GM23338 (cell line): ENCODE results near the gene MYCN.

Experiments
- CREB1 ChIP-seq: fragments of 250-450 bp; sonication (Bioruptor Pico); IDR thresholded peaks from 2 replicates; pipeline ENCODE4 v1.5.0; 2020; ENCODE audit warnings: low read depth, mild to moderate bottlenecking, moderate library complexity
- ETS1 ChIP-seq: IDR thresholded peaks from 2 replicates; pipeline ENCODE4 v1.6.1; 2016; ENCODE audit warnings: antibody characterized with exemption
- EZH2 ChIP-seq: fragments of 200-600 bp; sonication (generic); IDR thresholded peaks from one replicate; pipeline ENCODE4 v1.8.0; 2017; ENCODE audit warnings: antibody characterized with exemption, mild to moderate bottlenecking, low read depth; ENCODE audit not compliant: unreplicated experiment
- EZH2phosphoT487 ChIP-seq: fragments of 200-600 bp; sonication (generic); IDR thresholded peaks from one replicate; pipeline ENCODE4 v1.8.1; 2018; ENCODE audit warnings: antibody characterized with exemption; ENCODE audit not compliant: unreplicated experiment
- JUNB ChIP-seq: IDR thresholded peaks from one replicate; pipeline ENCODE4 v1.6.1; 2016; ENCODE audit warnings: antibody characterized with exemption; ENCODE audit not compliant: unreplicated experiment
- NANOG ChIP-seq: IDR thresholded peaks from 2 replicates; pipeline ENCODE4 v1.6.1; 2016; ENCODE audit warnings: antibody characterized with exemption, borderline replicate concordance
- POLR2AphosphoS5 ChIP-seq: IDR thresholded peaks from 2 replicates; pipeline ENCODE4 v1.6.1; 2016; ENCODE audit warnings: antibody characterized with exemption, low read depth
- STAT1 ChIP-seq: IDR thresholded peaks from one replicate; pipeline ENCODE4 v1.6.1; 2016; ENCODE audit warnings: antibody characterized with exemption; ENCODE audit not compliant: unreplicated experiment
- ZNF114 ChIP-seq: fragments of 250-450 bp; sonication (Bioruptor Pico); IDR thresholded peaks from 2 replicates; pipeline ENCODE4 v1.5.0; 2020; ENCODE audit warnings: mild to moderate bottlenecking, moderate library complexity
- ZNF331 ChIP-seq: fragments of 250-450 bp; sonication (Bioruptor Pico); IDR thresholded peaks from 2 replicates; pipeline ENCODE4 v1.5.0; 2020; ENCODE audit warnings: low read depth, mild to moderate bottlenecking, moderate library complexity
- TF ChIP-seq, protein P1 (sequence below), 2 experiments: fragments of 200-600 bp in 1 of 2; sonication (generic) in 1 of 2; conservative IDR thresholded peaks; 2 replicates each; pipeline versions ENCODE4 v1.5.1 to v1.6.1; 2016 to 2017; ENCODE audit warnings: antibody characterized with exemption in 2 of 2, low read depth in 2 of 2, mild to moderate bottlenecking in 2 of 2, moderate library complexity in 1 of 2
- TF ChIP-seq, protein P2 (sequence below): IDR thresholded peaks from one replicate; pipeline ENCODE4 v1.6.1; 2018; ENCODE audit warnings: antibody characterized with exemption; ENCODE audit not compliant: unreplicated experiment
- TF ChIP-seq, protein P3 (sequence below): fragments of 250-450 bp; sonication (Bioruptor Pico); IDR thresholded peaks from 2 replicates; pipeline ENCODE4 v1.5.0; 2020; ENCODE audit warnings: mild to moderate bottlenecking, moderate library complexity

DNA sequence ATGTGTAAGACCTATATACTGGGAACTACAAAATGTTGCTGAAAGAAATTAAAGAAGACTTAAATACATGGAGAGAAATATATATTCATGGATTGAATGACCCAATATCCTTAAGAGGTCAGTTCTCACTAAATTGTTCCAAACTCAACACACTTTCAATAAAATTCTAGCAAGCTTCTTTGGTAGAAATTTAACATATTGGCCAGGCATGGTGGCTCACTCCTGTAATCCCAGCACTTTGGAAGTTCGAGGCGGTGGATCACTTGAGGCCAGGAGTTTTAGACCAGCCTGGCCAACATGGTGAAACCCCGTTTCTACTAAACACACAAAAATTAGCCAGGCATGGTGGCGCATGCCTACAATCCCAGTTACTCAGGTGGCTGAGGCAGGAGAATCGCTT is 33.6 kb upstream of the MYCN start:
- TF ChIP-seq EZH2 (no peak), EZH2phosphoT487 (no peak), CREB1 (CRISPR knock-in tag) (no peak), POLR2AphosphoS5 (no peak), JUNB (no peak), ZNF114 (CRISPR knock-in tag) (no peak), STAT1 (no peak), ETS1 (no peak), ZNF331 (no peak), NANOG (no peak)
- TF ChIP-seq, protein P1, sequence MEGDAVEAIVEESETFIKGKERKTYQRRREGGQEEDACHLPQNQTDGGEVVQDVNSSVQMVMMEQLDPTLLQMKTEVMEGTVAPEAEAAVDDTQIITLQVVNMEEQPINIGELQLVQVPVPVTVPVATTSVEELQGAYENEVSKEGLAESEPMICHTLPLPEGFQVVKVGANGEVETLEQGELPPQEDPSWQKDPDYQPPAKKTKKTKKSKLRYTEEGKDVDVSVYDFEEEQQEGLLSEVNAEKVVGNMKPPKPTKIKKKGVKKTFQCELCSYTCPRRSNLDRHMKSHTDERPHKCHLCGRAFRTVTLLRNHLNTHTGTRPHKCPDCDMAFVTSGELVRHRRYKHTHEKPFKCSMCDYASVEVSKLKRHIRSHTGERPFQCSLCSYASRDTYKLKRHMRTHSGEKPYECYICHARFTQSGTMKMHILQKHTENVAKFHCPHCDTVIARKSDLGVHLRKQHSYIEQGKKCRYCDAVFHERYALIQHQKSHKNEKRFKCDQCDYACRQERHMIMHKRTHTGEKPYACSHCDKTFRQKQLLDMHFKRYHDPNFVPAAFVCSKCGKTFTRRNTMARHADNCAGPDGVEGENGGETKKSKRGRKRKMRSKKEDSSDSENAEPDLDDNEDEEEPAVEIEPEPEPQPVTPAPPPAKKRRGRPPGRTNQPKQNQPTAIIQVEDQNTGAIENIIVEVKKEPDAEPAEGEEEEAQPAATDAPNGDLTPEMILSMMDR (conservative IDR thresholded peaks at IDR 0.05; ENCODE audit: low read depth in 2 of 2) = no peak
- TF ChIP-seq, protein P2, sequence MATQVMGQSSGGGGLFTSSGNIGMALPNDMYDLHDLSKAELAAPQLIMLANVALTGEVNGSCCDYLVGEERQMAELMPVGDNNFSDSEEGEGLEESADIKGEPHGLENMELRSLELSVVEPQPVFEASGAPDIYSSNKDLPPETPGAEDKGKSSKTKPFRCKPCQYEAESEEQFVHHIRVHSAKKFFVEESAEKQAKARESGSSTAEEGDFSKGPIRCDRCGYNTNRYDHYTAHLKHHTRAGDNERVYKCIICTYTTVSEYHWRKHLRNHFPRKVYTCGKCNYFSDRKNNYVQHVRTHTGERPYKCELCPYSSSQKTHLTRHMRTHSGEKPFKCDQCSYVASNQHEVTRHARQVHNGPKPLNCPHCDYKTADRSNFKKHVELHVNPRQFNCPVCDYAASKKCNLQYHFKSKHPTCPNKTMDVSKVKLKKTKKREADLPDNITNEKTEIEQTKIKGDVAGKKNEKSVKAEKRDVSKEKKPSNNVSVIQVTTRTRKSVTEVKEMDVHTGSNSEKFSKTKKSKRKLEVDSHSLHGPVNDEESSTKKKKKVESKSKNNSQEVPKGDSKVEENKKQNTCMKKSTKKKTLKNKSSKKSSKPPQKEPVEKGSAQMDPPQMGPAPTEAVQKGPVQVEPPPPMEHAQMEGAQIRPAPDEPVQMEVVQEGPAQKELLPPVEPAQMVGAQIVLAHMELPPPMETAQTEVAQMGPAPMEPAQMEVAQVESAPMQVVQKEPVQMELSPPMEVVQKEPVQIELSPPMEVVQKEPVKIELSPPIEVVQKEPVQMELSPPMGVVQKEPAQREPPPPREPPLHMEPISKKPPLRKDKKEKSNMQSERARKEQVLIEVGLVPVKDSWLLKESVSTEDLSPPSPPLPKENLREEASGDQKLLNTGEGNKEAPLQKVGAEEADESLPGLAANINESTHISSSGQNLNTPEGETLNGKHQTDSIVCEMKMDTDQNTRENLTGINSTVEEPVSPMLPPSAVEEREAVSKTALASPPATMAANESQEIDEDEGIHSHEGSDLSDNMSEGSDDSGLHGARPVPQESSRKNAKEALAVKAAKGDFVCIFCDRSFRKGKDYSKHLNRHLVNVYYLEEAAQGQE = no peak
- TF ChIP-seq, protein P3, sequence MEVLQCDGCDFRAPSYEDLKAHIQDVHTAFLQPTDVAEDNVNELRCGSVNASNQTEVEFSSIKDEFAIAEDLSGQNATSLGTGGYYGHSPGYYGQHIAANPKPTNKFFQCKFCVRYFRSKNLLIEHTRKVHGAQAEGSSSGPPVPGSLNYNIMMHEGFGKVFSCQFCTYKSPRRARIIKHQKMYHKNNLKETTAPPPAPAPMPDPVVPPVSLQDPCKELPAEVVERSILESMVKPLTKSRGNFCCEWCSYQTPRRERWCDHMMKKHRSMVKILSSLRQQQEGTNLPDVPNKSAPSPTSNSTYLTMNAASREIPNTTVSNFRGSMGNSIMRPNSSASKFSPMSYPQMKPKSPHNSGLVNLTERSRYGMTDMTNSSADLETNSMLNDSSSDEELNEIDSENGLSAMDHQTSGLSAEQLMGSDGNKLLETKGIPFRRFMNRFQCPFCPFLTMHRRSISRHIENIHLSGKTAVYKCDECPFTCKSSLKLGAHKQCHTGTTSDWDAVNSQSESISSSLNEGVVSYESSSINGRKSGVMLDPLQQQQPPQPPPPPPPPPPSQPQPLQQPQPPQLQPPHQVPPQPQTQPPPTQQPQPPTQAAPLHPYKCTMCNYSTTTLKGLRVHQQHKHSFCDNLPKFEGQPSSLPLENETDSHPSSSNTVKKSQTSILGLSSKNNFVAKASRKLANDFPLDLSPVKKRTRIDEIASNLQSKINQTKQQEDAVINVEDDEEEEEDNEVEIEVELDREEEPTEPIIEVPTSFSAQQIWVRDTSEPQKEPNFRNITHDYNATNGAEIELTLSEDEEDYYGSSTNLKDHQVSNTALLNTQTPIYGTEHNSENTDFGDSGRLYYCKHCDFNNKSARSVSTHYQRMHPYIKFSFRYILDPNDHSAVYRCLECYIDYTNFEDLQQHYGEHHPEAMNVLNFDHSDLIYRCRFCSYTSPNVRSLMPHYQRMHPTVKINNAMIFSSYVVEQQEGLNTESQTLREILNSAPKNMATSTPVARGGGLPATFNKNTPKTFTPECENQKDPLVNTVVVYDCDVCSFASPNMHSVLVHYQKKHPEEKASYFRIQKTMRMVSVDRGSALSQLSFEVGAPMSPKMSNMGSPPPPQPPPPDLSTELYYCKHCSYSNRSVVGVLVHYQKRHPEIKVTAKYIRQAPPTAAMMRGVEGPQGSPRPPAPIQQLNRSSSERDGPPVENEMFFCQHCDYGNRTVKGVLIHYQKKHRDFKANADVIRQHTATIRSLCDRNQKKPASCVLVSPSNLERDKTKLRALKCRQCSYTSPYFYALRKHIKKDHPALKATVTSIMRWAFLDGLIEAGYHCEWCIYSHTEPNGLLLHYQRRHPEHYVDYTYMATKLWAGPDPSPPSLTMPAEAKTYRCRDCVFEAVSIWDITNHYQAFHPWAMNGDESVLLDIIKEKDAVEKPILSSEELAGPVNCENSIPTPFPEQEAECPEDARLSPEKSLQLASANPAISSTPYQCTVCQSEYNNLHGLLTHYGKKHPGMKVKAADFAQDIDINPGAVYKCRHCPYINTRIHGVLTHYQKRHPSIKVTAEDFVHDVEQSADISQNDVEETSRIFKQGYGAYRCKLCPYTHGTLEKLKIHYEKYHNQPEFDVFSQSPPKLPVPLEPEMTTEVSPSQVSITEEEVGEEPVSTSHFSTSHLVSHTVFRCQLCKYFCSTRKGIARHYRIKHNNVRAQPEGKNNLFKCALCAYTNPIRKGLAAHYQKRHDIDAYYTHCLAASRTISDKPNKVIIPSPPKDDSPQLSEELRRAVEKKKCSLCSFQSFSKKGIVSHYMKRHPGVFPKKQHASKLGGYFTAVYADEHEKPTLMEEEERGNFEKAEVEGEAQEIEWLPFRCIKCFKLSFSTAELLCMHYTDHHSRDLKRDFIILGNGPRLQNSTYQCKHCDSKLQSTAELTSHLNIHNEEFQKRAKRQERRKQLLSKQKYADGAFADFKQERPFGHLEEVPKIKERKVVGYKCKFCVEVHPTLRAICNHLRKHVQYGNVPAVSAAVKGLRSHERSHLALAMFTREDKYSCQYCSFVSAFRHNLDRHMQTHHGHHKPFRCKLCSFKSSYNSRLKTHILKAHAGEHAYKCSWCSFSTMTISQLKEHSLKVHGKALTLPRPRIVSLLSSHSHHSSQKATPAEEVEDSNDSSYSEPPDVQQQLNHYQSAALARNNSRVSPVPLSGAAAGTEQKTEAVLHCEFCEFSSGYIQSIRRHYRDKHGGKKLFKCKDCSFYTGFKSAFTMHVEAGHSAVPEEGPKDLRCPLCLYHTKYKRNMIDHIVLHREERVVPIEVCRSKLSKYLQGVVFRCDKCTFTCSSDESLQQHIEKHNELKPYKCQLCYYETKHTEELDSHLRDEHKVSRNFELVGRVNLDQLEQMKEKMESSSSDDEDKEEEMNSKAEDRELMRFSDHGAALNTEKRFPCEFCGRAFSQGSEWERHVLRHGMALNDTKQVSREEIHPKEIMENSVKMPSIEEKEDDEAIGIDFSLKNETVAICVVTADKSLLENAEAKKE (CRISPR knock-in tag) = no peak
